Endothelial cell of umbilical vein (primary cell): ENCODE results near the gene TSR1. TPM values are rescaled to one million over a fixed set of nuclear protein-coding genes. Genes with fewer than 3 reads are reported as not detected.
"Not testable (repeated sequence)": the region's sequence is repeated elsewhere in the genome, so short reads cannot be mapped to it uniquely, and the experiment has no call there.

Experiments used
- BruUV-seq: library from RNA; stranded (reverse); fragments of 400-500 nt; replicated peaks from 2 replicates; lab custom pipeline; 2021; lab: Mats Ljungman, UMichigan
- CTCF ChIA-PET: fragments of 300-600, 350-600 bp; sonication (Branson Sonifier 250); formaldehyde crosslinking; loops from one replicate; lab custom pipeline; 2021; ENCODE audit warnings: antibody characterized with exemption, inconsistent platforms; lab: Charles Lee
- POLR2A ChIA-PET: fragments of 300-600, 350-600 bp; sonication (Branson Sonifier 250); formaldehyde crosslinking; loops from one replicate; lab custom pipeline; 2021; ENCODE audit warnings: antibody characterized with exemption, inconsistent platforms; lab: Charles Lee
- DNase-seq: peaks from one replicate; pipeline ENCODE4 v3.0.0-alpha.2; 2011; ENCODE audit warnings: low read depth, low spot score
- FAIRE-seq: peaks from 2 replicates; lab custom pipeline; 2011; peaks lifted over from hg19 to GRCh38; lab: Jason Lieb, UNC
- H2AFZ ChIP-seq: 2 replicates; pipeline ENCODE4 v1.6.0; 2012; ENCODE audit warnings: low read depth, low read length, control low read depth, inconsistent platforms
- H3K27ac ChIP-seq: 2 replicates; pipeline ENCODE4 v1.5.1; 2011; ENCODE audit warnings: low read depth, mild to moderate bottlenecking, control low read depth, low read length, moderate library complexity; ENCODE audit not compliant: insufficient read depth
- H3K27me3 ChIP-seq, 2 experiments: 2 replicates each; pipeline versions ENCODE4 v1.6.0 to v1.6.1; 2011; ENCODE audit warnings: low read length in 2 of 2, mixed read lengths in 1 of 2; ENCODE audit not compliant: control insufficient read depth in 2 of 2, insufficient read depth in 2 of 2
- H3K36me3 ChIP-seq, 2 experiments: 2 replicates in 1 of 2; 3 replicates in 1 of 2; pipeline ENCODE4 v1.5.1; 2011; ENCODE audit warnings: low read length in 2 of 2, mild to moderate bottlenecking in 1 of 2, moderate library complexity in 1 of 2; ENCODE audit not compliant: control insufficient read depth in 2 of 2, insufficient read depth in 2 of 2; ENCODE audit errors: extremely low read depth in 1 of 2
- H3K4me1 ChIP-seq: 3 replicates; pipeline ENCODE4 v1.5.1; 2011; ENCODE audit warnings: mild to moderate bottlenecking, low read length; ENCODE audit not compliant: control insufficient read depth, insufficient read depth; ENCODE audit errors: extremely low read depth
- H3K4me2 ChIP-seq: 2 replicates; pipeline ENCODE4 v1.6.1; 2011; ENCODE audit warnings: low read length, control low read depth, mixed read lengths; ENCODE audit not compliant: insufficient read depth
- H3K4me3 ChIP-seq, 3 experiments: fragments of 200-600 bp in 1 of 3; sonication (generic), shearing (Covaris generic) in 1 of 3; replicated peaks in 1 of 3; 2 replicates each; pipeline ENCODE4 v1.5.1; 2011 to 2016; ENCODE audit warnings: control low read depth in 3 of 3, low read length in 3 of 3, mild to moderate bottlenecking in 2 of 3, inconsistent platforms in 1 of 3, low read depth in 1 of 3, moderate library complexity in 1 of 3; ENCODE audit not compliant: insufficient read depth in 1 of 3
- H3K79me2 ChIP-seq: 2 replicates; pipeline ENCODE4 v1.6.0; 2012; ENCODE audit warnings: low read length, inconsistent platforms; ENCODE audit not compliant: control insufficient read depth, insufficient read depth
- H3K9ac ChIP-seq: replicated peaks from 2 replicates; pipeline ENCODE3; 2011; ENCODE audit warnings: low read length, control low read depth; ENCODE audit not compliant: insufficient read depth; ENCODE audit errors: extremely low read depth
- H3K9me1 ChIP-seq: replicated peaks from 3 replicates; pipeline ENCODE4 v1.6.0; 2011; ENCODE audit warnings: mild to moderate bottlenecking, low read length; ENCODE audit not compliant: control insufficient read depth, insufficient read depth; ENCODE audit errors: extremely low read depth
- H3K9me3 ChIP-seq: replicated peaks from 2 replicates; pipeline ENCODE4 v1.5.1; 2012; ENCODE audit warnings: low read length, inconsistent platforms; ENCODE audit not compliant: control insufficient read depth, insufficient read depth
- H4K20me1 ChIP-seq: replicated peaks from 2 replicates; pipeline ENCODE3; 2011; ENCODE audit warnings: mild to moderate bottlenecking, low read length; ENCODE audit not compliant: control insufficient read depth, insufficient read depth; ENCODE audit errors: extremely low read depth
- EZH2 ChIP-seq: IDR thresholded peaks from 2 replicates; pipeline ENCODE4 v1.6.1; 2012; ENCODE audit warnings: borderline replicate concordance, low read depth, mild to moderate bottlenecking, moderate library complexity, low read length, inconsistent platforms; ENCODE audit not compliant: severe bottlenecking
- FOS ChIP-seq: IDR thresholded peaks from 2 replicates; pipeline ENCODE4 v1.6.1; 2011; ENCODE audit warnings: mild to moderate bottlenecking, low read length, moderate library complexity, borderline replicate concordance; ENCODE audit not compliant: insufficient read depth
- GATA2 ChIP-seq: IDR thresholded peaks from 2 replicates; pipeline ENCODE4 v1.7.0; 2011; ENCODE audit warnings: low read depth, mild to moderate bottlenecking, moderate library complexity, mixed read lengths, low read length; ENCODE audit not compliant: insufficient read length, insufficient read depth
- JUN ChIP-seq: IDR thresholded peaks from 2 replicates; pipeline ENCODE4 v1.6.1; 2011; ENCODE audit warnings: borderline replicate concordance, low read depth; ENCODE audit not compliant: insufficient read length, insufficient read depth
- MYC ChIP-seq: IDR thresholded peaks from one replicate; pipeline ENCODE4 v1.6.1; 2011; ENCODE audit warnings: mild to moderate bottlenecking, low read depth, low read length
- POLR2A ChIP-seq: IDR thresholded peaks from 2 replicates; pipeline ENCODE4 v1.6.1; 2012; ENCODE audit warnings: low read depth, mild to moderate bottlenecking, control low read depth, low read length
- POLR2AphosphoS5 ChIP-seq: IDR thresholded peaks from 2 replicates; pipeline ENCODE4 v1.6.1; 2012; ENCODE audit warnings: low read depth, mild to moderate bottlenecking, control low read depth, low read length, moderate library complexity; ENCODE audit not compliant: insufficient read depth
- dilution Hi-C: fragments of 300-500 bp; cut with MboI; formaldehyde crosslinking; loops from one replicate; pipeline ENCODE4 v1.15.0; 2019; ENCODE audit warnings: low sequenced_read_pairs; ENCODE audit not compliant: extremely low pct_ligation_motif_present
- intact Hi-C: fragments of 100-400 bp; cut with micrococcal nuclease; formaldehyde crosslinking; loops from one replicate; pipeline ENCODE4 v1.10.0; 2022
- polyA plus RNA-seq, 4 experiments: library from polyadenylated mRNA; depleted of rRNA in 3 of 4; stranded (reverse) in 3 of 4; unstranded in 1 of 4; fragments of >200 nt; gene quantifications; 2 replicates each; pipeline versions ENCODE4 v1.2.1 to v1.2.3, GENCODE V29; 2011 to 2012; ENCODE audit warnings: missing spikeins in 1 of 4
- total RNA-seq: library from RNA; stranded (reverse); gene quantifications from 2 replicates; pipeline ENCODE4 v1.2.3, GENCODE V29; 2021
- TF ChIP-seq, protein P1 (sequence below), 2 donors: IDR thresholded peaks; 1 replicate in 1 of 2; 2 replicates in 1 of 2; pipeline ENCODE4 v1.5.1; 2011; ENCODE audit warnings: low read length in 2 of 2, mild to moderate bottlenecking in 2 of 2, moderate library complexity in 2 of 2, control low read depth in 1 of 2, inconsistent platforms in 1 of 2, low read depth in 1 of 2; ENCODE audit not compliant: insufficient read depth in 1 of 2; ENCODE audit errors: extremely low read depth in 1 of 2
- TF ChIP-seq, protein P2 (sequence below): IDR thresholded peaks from 2 replicates; pipeline ENCODE4 v1.6.1; 2011; ENCODE audit not compliant: insufficient read depth, insufficient read length

TSR1 gene
- total and polyA plus RNA-seq, 2 donors (not counting 3 experiments of a cell fraction or from before 2014, with no cell fraction given): 6.2 to 39.9 TPM

DNA sequence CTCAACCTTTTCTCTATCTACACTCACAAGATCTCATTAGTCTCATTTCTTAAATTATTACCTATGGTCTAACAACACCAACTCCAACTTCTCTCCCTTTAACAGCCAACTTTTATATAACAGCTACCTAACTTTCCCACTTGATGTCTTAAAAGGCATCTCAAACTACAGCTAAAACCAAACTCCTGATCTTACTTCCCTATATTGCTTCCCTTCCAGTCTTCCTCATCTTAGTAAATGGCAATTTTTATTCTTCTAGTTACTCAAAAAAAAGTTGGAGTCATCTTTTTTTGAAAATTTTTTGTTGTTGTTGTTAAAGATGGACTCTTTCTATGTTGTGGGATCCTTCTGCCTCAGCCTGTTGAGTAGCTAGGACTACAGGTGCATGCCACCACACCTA is 17.2 kb downstream of the TSR1 start:
- Histone ChIP-seq H3K9ac (no peak overlapping the region), H3K79me2 (no peaks in the 10 kb centered on the region), H3K4me1 (no peaks in the 10 kb centered on the region), H3K27me3 (no peaks in the 10 kb centered on the region), H3K4me2 (no peak overlapping the region), H3K9me3 (no peaks in the 10 kb centered on the region), H3K4me3 (no peak overlapping the region), H3K27ac (no peak overlapping the region), H3K9me1 (no peaks in the 10 kb centered on the region), H4K20me1 (no peaks in the 10 kb centered on the region), H3K36me3 (peaks cover 3 to 7% of the 10 kb centered on the region in 2 experiments), H2AFZ (no peak overlapping the region)
- POLR2A ChIA-PET: no interaction called here
- FAIRE-seq: no peak
- CTCF ChIA-PET: no interaction called here
- intact Hi-C loops: no loop called here
- DNase-seq: no peak
- BruUV-seq: no TSS peak
- dilution Hi-C loops: no loop called here
- TF ChIP-seq MYC (no peak), POLR2AphosphoS5 (no peak), FOS (no peak), GATA2 (no peak)

DNA sequence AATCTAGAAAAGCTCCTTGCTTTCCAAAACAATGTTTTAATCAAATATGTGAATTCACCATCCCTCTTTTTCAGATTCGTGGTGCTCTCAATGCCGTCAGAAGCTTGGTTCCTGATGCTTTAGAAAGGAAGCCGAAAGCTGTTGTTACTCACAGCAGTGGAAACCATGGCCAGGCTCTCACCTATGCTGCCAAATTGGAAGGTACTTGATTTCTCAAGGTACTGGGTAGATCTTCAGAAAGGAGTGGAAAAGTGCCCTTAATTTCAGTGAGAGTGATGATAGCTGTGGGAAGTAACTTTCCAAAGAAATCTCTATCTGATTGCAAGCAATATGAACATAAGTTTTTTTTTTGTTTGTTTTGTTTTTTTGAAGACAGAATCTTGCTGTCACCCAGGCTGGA is 18.5 kb downstream of the TSR1 start:
- no peak overlapping the region for H3K4me3 ChIP-seq
- H3K4me2 ChIP-seq: no peak overlapping the region
- H3K9me1 ChIP-seq: no peaks in the 10 kb centered on the region
- no peaks in the 10 kb centered on the region for H3K27me3 ChIP-seq
- DNase-seq: no peak
- dilution Hi-C loops (no loop called here), intact Hi-C loops (no loop called here)
- ChIA-PET POLR2A (no interaction called here), CTCF (interaction anchor here (0.8 kb wide), 1 partner anchor 18 kb away, joined by 3 read pairs; the partner anchor contains the start of gene TSR1)
- no peak overlapping the region for H3K9ac ChIP-seq
- H3K36me3 ChIP-seq: no peaks in the 10 kb centered on the region
- no peak overlapping the region for H2AFZ ChIP-seq
- no peaks in the 10 kb centered on the region for H3K79me2 ChIP-seq
- H4K20me1 ChIP-seq: no peaks in the 10 kb centered on the region
- no peak overlapping the region for H3K27ac ChIP-seq
- FAIRE-seq: no peak
- no peak for TF ChIP-seq FOS
- no peak for TF ChIP-seq POLR2AphosphoS5
- TF ChIP-seq GATA2: no peak
- TF ChIP-seq, protein P1, sequence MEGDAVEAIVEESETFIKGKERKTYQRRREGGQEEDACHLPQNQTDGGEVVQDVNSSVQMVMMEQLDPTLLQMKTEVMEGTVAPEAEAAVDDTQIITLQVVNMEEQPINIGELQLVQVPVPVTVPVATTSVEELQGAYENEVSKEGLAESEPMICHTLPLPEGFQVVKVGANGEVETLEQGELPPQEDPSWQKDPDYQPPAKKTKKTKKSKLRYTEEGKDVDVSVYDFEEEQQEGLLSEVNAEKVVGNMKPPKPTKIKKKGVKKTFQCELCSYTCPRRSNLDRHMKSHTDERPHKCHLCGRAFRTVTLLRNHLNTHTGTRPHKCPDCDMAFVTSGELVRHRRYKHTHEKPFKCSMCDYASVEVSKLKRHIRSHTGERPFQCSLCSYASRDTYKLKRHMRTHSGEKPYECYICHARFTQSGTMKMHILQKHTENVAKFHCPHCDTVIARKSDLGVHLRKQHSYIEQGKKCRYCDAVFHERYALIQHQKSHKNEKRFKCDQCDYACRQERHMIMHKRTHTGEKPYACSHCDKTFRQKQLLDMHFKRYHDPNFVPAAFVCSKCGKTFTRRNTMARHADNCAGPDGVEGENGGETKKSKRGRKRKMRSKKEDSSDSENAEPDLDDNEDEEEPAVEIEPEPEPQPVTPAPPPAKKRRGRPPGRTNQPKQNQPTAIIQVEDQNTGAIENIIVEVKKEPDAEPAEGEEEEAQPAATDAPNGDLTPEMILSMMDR (IDR thresholded peaks at IDR 0.05; ENCODE audit: extremely low read depth in 1 of 2, insufficient read depth in 1 of 2, low read depth in 1 of 2, low read length in 2 of 2): no peak
- no peak for TF ChIP-seq POLR2A
- no peak for TF ChIP-seq MYC
- TF ChIP-seq, protein P2, sequence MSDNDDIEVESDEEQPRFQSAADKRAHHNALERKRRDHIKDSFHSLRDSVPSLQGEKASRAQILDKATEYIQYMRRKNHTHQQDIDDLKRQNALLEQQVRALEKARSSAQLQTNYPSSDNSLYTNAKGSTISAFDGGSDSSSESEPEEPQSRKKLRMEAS: no peak
- TF ChIP-seq EZH2: no peak
- TF ChIP-seq JUN: no peak
- H3K9me3 ChIP-seq: no peaks in the 10 kb centered on the region
- H3K4me1 ChIP-seq: no peaks in the 10 kb centered on the region
- BruUV-seq: no TSS peak

DNA sequence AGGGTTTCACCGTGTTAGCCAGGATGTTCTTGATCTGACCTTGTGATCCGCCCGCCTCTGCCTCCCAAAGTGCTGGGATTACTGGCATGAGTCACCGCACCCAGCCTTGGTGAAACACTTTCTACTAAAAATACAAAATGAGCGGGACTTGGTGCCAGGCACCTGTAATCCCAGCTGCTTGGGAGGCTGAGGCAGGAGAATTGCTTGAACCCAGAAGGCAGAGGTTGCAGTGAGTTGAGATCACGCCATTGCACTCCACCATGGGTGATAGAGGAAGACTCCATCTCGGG is 19.4 kb downstream of the TSR1 start:
- CTCF ChIA-PET, H3K4me1 ChIP-seq, H3K9me3 ChIP-seq, BruUV-seq, DNase-seq, POLR2A ChIA-PET, H4K20me1 ChIP-seq, H3K9me1 ChIP-seq, H3K4me3 ChIP-seq, H2AFZ ChIP-seq, H3K9ac ChIP-seq, H3K36me3 ChIP-seq, intact Hi-C loops, H3K79me2 ChIP-seq, H3K27me3 ChIP-seq, H3K4me2 ChIP-seq, H3K27ac ChIP-seq, dilution Hi-C loops, FAIRE-seq: not testable (repeated sequence)
